HG03108 (cell line): ENCODE data around the gene ADNP2.
"Not testable (repeated sequence)": the region's sequence is repeated elsewhere in the genome, so short reads cannot be mapped to it uniquely, and the experiment has no call there.

Experiments
- ATAC-seq: cut with Tn5 transposase; IDR thresholded peaks from one replicate; pipeline ENCODE4 v1.9.1; 2021; ENCODE audit warnings: moderate library complexity; ENCODE audit not compliant: unreplicated experiment

The ADNP2 gene

DNA sequence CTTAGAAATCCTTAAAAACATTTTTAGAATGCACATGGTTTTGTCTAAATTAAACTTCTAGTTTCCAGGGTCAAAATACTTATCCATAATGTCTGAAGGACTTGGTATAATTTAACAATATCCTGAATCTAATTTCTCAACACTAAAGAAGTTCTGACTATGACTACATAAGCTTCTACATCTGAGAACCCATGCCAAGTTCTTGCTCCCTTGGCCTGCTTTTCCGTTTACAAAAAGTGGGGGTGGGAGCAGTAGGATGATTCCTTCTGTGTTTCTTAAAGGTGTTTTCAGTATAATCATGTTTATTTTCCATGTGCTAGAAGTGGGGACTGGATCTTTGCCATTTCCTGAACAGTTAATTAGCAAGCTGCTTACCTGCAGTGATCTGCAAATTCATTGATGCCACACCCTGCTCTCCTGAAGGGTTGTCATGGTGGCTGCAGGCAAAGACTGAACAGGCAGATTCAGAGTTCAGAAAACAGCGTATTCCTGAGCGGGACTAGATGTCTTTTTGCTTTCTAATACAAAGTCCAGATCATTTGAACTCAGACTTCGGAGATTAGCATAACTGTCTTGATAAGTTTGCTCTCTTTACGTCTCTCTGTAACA lies 36.2 kb downstream of the ADNP2 start:
- no peak for ATAC-seq

DNA sequence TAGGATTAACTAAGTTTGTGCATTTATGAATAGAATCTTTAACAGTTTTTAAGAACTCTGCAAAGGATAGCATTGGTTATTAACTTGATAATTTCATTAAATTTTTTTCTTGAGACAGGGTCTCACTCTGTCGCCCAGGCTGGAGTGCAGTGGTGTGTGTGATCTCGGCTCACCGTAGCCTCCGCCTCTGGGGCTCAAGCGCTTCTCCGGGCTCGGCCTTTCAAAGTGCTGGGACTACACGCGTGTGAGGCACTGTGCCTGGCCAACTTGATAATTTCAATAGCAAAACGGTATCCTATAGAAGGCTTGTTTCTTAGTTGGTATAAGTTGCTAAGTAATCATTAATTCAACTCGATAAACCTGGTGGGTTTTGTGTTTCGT lies 38.0 kb downstream of the ADNP2 start:
- peak; percentile 32 for ATAC-seq

- peak; percentile 83 for ATAC-seq
These were observed 38.6 kb downstream of the ADNP2 start for GRCh38 chr18:80147418-80148325.

GRCh38 chr18:80148326-80149199 lies 39.5 kb downstream of the ADNP2 start:
- ATAC-seq: no peak

GRCh38 chr18:80149667-80150066 lies 40.6 kb downstream of the ADNP2 start:
- ATAC-seq: no peak

GRCh38 chr18:80154293-80154692 lies 45.2 kb downstream of the ADNP2 start:
- no peak for ATAC-seq

- ATAC-seq: no peak
These were observed 48.8 kb downstream of the ADNP2 start for GRCh38 chr18:80157708-80158343.

DNA sequence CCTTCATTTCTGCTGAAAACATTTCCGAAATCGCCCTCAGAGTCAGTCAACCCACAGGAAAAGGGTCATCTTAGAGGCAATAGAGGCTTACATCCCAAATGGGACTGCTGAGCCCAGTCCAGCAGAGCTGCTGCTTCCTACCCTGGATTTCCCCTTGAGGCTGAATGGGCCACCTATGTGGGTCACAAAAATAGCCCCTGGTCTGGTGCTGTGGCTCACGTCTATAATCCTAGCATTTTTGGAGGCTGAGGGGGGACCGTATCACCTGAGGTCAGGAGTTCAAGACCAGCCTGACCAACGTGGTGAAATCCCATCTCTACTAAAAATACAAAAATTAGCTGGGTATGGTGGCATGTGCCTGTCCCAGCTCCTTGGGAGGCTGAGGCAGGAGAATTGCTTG lies 49.3 kb downstream of the ADNP2 start:
- ATAC-seq: no peak

DNA sequence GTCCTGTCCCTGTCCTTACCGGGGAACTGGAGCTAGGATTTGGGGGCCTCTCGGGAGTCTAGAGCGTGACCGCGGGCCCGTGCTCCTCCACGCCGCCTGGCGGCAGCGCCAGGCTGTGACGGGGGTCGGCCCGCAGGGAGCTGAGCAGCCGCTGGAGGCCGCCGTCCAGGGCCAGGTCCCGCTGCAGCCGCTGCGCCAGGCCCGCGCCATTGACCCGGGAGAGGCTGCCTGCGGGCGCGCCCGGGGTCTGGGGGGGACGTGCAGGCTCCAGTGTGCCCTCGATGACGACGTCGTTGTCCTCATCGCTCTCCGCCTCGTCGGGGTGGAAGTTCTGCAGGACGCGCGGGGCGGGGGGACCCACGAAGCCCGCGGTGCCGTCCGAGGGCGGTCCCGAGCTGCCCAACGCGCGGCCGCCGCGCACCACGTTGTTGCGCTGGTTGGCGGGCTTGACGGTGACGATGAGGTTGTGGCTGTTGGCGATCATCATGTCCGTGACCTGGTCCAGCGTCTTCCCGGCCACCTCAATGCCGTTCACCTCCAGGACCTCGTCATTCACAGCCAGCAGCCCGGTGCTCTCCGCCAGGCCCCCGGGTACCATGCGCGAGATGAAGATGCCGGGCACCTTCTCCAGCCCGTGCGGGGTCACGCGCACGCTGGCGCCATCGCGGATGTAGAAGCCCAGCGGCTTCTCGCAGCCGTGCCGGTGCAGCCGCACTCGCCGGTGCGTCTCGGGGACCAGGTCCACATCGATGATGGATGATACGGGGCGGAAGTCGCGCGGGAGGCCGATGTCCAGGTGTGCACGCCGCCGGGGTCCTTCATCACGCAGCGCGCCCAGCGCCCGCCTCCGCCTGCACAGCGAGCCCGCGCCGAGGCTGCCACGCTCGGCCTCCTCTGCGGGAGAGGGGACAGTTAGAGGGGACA lies 50.9 kb downstream of the ADNP2 start:
- ATAC-seq: no peak

GRCh38 chr18:80161781-80162417 lies 52.8 kb downstream of the ADNP2 start:
- ATAC-seq: no peak

GRCh38 chr18:80163183-80163582 lies 54.1 kb downstream of the ADNP2 start:
- no peak for ATAC-seq

DNA sequence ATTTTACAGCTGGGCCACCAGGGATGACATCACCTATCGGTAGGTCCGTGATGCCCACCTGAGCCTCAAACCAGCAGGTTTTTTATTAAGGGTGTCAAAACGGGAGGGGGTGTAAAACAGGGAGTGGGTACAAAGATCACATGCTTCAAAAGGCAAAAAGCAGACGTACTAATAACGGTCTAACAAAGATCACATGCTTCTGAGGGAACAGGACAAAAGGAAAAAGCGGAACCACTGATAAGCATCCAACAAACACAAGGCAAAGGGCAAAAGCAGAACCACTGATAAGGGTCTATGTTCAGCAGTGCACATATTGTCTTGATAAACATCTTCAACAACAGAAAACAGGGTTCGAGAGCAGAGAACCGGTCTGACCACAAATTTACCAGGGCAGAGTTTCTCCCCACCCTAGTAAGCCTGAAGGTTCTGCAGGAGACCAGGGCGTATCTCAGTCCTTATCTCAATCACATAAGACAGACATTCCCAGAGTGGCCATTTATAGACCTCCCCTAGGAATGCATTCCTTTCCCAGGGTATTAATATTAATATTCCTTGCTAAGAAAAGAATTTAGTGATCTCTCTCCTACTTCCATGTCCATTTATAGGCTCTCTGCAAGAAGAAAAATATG lies 55.8 kb downstream of the ADNP2 start:
- ATAC-seq: not testable (repeated sequence)

GRCh38 chr18:80166240-80166639 lies 57.2 kb downstream of the ADNP2 start:
- no peak for ATAC-seq

DNA sequence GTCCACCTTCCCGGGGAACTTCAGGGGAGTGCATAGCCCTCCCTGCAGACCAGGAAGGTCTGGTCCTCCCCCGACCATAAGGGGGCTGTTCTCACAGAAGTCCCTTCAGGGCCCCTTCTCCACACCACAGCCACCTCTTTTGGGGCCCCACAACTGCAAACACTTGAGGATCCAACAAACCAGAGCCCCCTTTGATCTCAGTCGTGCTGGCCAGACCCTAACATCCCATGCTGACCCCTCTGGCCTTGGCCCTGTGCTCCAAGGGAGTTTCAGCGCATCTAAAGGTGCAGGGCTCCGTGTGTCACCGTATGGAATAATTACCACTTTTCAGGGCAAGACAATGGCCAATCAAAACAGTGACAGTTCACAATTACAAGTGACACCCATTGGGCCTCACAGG lies 57.7 kb downstream of the ADNP2 start:
- ATAC-seq: no peak

GRCh38 chr18:80167331-80167730 lies 58.3 kb downstream of the ADNP2 start:
- no peak for ATAC-seq

- no peak for ATAC-seq
These were observed 58.9 kb downstream of the ADNP2 start for GRCh38 chr18:80167931-80168330.

DNA sequence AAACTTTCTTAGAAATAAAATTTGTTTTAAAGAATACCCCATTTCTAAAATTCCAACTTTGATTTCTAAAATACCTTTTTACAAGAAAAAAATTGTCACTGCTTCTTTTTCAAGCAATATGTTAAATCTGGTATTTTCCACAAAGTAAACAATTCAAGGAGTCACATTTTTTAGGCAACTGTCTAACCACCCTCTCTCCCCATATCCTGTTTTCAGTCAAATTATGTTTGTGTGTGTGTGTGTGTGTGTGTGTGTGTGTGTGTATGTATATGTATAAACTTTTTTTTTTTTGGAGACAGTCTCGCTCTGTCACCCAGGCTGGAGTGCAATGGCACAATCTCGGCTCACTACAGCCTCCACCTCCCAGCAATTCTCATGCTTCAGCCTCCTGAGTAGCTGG lies 59.3 kb downstream of the ADNP2 start:
- ATAC-seq: no peak

- ATAC-seq: no peak
These were observed 59.9 kb downstream of the ADNP2 start for GRCh38 chr18:80168982-80169381.

GRCh38 chr18:80169607-80170006 lies 60.5 kb downstream of the ADNP2 start:
- no peak for ATAC-seq
